HepG2 (cell line): Measurements from ENCODE around the gene RRBP1. TPM values are rescaled to one million over a fixed set of nuclear protein-coding genes. Genes with fewer than 3 reads are reported as not detected.

ENCODE experiments used
- ATF7-NPFF ChIP-seq: sonication (generic); formaldehyde crosslinking; IDR thresholded peaks from 2 replicates; pipeline ENCODE4 v1.8.1; 2023; ENCODE audit warnings: mild to moderate bottlenecking, low read depth, missing genetic modification reagents, moderate library complexity
- CEBPG ChIP-seq: IDR thresholded peaks from 2 replicates; pipeline ENCODE4 v1.6.1; 2016
- FOXC1 ChIP-seq: sonication (generic); formaldehyde crosslinking; IDR thresholded peaks from 2 replicates; pipeline ENCODE4 v1.8.0; 2022; ENCODE audit warnings: mild to moderate bottlenecking, missing genetic modification reagents, borderline replicate concordance
- HCFC1 ChIP-seq: fragments of 150-350 bp; IDR thresholded peaks from 2 replicates; pipeline ENCODE4 v1.6.1; 2014; ENCODE audit warnings: low read depth, low read length
- NCOA5 ChIP-seq: sonication (generic); formaldehyde crosslinking; IDR thresholded peaks from 2 replicates; pipeline ENCODE4 v1.4.0; 2020; ENCODE audit warnings: missing genetic modification reagents
- POLR2G ChIP-seq: fragments of 200-400 bp; formaldehyde crosslinking; IDR thresholded peaks from 2 replicates; pipeline ENCODE4 v1.6.1; 2018; ENCODE audit warnings: mild to moderate bottlenecking, low read depth, low read length, moderate library complexity
- TCF7L2 ChIP-seq: IDR thresholded peaks from 2 replicates; pipeline ENCODE4 v1.6.1; 2011; ENCODE audit warnings: mild to moderate bottlenecking, low read depth, low read length, moderate library complexity
- U2AF2 ChIP-seq: fragments of 200-400 bp; formaldehyde crosslinking; IDR thresholded peaks from 2 replicates; pipeline ENCODE4 v1.6.1; 2017; ENCODE audit warnings: low read depth, mild to moderate bottlenecking, low read length
- ZFX ChIP-seq: sonication (generic); formaldehyde crosslinking; IDR thresholded peaks from 2 replicates; pipeline ENCODE4 v1.4.0; 2020; ENCODE audit warnings: mild to moderate bottlenecking, low read depth, missing genetic modification reagents, moderate library complexity
- ZNF256 ChIP-seq: sonication (generic); formaldehyde crosslinking; conservative IDR thresholded peaks from 2 replicates; pipeline ENCODE4 v1.4.0; 2020; ENCODE audit warnings: missing genetic modification reagents
- ZSCAN22 ChIP-seq: sonication (generic); formaldehyde crosslinking; IDR thresholded peaks from 2 replicates; pipeline ENCODE4 v1.4.0; 2020; ENCODE audit warnings: mild to moderate bottlenecking, missing genetic modification reagents
- polyA plus RNA-seq, 8 experiments: library from polyadenylated mRNA; depleted of rRNA in 3 of 8; stranded (reverse) in 7 of 8; unstranded in 1 of 8; fragments of >200 nt; fragmentation: Illumina TruSeq in 4 of 8; extraction: Trizol in 4 of 8; gene quantifications; 2 replicates each; pipeline versions ENCODE4 v1.2.1 to v1.2.3, GENCODE V29; 2011 to 2016; ENCODE audit warnings: low read depth in 4 of 8, missing spikeins in 1 of 8, mixed read lengths in 1 of 8; ENCODE audit not compliant: insufficient read depth in 1 of 8
- total RNA-seq, 5 experiments: library from RNA; depleted of rRNA; stranded (reverse); fragments of >200 nt; fragmentation: Illumina TruSeq; extraction: Trizol; gene quantifications; 2 replicates each; pipeline ENCODE4 v1.2.3, GENCODE V29; 2016; ENCODE audit warnings: low read depth in 1 of 5
- TF ChIP-seq, protein P1 (sequence below): sonication (generic); formaldehyde crosslinking; IDR thresholded peaks from 2 replicates; pipeline ENCODE4 v1.8.0; 2022; ENCODE audit warnings: mild to moderate bottlenecking, missing genetic modification reagents, borderline replicate concordance

RRBP1 gene
- total and polyA plus RNA-seq, 2 of the 13 experiments (the other 11 are each of a cell fraction or from before 2014, with no cell fraction given), result 150 to 222 TPM

DNA sequence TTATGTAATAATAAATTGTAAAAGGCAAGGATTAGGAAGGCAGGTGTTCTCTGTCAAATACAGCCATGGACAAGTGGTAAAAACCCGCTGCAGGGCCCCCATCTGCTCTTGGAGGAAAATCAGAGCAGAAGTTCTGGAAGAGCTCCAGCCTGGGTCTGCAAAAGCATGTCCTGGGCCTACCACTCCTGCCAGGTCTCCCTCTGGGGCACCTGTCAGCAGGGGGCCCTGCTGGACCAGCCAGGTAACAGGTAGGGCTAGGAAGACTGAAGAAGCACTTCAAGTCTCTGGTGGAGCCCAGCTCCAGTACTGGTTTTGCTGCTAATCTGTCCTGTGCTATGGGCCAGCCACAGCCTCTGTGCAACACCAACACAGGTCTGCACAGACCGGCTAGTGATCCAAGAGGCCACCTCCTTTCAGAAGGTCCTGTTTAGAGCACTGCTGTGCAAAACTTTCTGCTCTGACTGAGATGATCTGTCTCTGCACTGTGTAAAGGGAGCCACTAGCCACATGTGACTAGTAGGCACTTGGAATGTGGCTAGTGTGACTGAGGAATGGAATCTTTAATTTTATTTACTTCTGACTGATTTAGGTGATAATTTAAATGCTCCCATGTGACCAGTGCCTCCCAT lies 30.2 kb downstream of the RRBP1 start (continued):
- 0 out of 2 replicates have a peak, but pooled peaks have one; percentile 22 for TF ChIP-seq ZFX (CRISPR knock-in tag)
- TF ChIP-seq CEBPG (CRISPR knock-in tag), result no peak
- TF ChIP-seq HCFC1, result no peak
- peak; percentile 61; the same call in 1 of the 2 replicates for TF ChIP-seq POLR2G
- TF ChIP-seq FOXC1 (CRISPR knock-in tag), result peak; percentile 49; the same call in 1 of the 2 replicates
- TF ChIP-seq, protein P1, sequence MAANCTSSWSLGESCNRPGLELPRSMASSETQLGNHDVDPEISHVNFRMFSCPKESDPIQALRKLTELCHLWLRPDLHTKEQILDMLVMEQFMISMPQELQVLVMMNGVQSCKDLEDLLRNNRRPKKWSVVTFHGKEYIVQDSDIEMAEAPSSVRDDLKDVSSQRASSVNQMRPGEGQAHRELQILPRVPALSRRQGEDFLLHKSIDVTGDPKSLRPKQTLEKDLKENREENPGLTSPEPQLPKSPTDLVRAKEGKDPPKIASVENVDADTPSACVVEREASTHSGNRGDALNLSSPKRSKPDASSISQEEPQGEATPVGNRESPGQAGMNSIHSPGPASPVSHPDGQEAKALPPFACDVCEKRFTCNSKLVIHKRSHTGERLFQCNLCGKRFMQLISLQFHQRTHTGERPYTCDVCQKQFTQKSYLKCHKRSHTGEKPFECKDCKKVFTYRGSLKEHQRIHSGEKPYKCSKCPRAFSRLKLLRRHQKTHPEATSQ, result no peak
- no peak for TF ChIP-seq ZNF256 (CRISPR knock-in tag)
- no peak for TF ChIP-seq TCF7L2
- TF ChIP-seq ZSCAN22 (CRISPR knock-in tag), result no peak
- 0 out of 2 replicates have a peak, but pooled peaks have one; percentile 31 for TF ChIP-seq ATF7-NPFF
- no peak for TF ChIP-seq U2AF2
- no peak for TF ChIP-seq NCOA5 (CRISPR knock-in tag)
